Peyer's patch (tissue), 4 donors: ENCODE results near the gene PGPEP1.

Source experiments
- POLR2A ChIP-seq, 2 donors: fragments of 450-650 bp; IDR thresholded peaks; one replicate each; pipeline ENCODE4 v1.5.1; 2017; ENCODE audit warnings: antibody characterized with exemption in 2 of 2, mild to moderate bottlenecking in 2 of 2, moderate library complexity in 2 of 2
- TF ChIP-seq, protein P1 (sequence below), 6 experiments: fragments of 450-650 bp in 4 of 6; fragments of 200-600 bp in 2 of 6; sonication (generic) in 1 of 6; IDR thresholded peaks; one replicate each; pipeline ENCODE4 v1.5.1; 2017 to 2019; ENCODE audit warnings: antibody characterized with exemption in 6 of 6, mild to moderate bottlenecking in 3 of 6, moderate library complexity in 1 of 6

GRCh38 chr19:18328340-18329034, 11.9 kb upstream of the PGPEP1 start:
- TF ChIP-seq, protein P1, sequence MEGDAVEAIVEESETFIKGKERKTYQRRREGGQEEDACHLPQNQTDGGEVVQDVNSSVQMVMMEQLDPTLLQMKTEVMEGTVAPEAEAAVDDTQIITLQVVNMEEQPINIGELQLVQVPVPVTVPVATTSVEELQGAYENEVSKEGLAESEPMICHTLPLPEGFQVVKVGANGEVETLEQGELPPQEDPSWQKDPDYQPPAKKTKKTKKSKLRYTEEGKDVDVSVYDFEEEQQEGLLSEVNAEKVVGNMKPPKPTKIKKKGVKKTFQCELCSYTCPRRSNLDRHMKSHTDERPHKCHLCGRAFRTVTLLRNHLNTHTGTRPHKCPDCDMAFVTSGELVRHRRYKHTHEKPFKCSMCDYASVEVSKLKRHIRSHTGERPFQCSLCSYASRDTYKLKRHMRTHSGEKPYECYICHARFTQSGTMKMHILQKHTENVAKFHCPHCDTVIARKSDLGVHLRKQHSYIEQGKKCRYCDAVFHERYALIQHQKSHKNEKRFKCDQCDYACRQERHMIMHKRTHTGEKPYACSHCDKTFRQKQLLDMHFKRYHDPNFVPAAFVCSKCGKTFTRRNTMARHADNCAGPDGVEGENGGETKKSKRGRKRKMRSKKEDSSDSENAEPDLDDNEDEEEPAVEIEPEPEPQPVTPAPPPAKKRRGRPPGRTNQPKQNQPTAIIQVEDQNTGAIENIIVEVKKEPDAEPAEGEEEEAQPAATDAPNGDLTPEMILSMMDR (IDR thresholded peaks at IDR 0.05): peak; percentile 88 to 100 (median 99)
- TF ChIP-seq POLR2A (IDR thresholded peaks at IDR 0.05): peak in 1 of 2 donors; percentile 47
